Astrocyte (in vitro differentiated cells and primary cell): ENCODE results near the gene ARID4B. TPM values are rescaled to one million over a fixed set of nuclear protein-coding genes. Genes with fewer than 3 reads are reported as not detected.

Source experiments
- DNase-seq: peaks from one replicate; pipeline ENCODE4 v3.0.0-alpha.2; 2010; ENCODE audit warnings: low read depth
- FAIRE-seq: peaks from 2 replicates; lab custom pipeline; 2011; peaks lifted over from hg19 to GRCh38; lab: Jason Lieb, UNC
- H2AFZ ChIP-seq: 2 replicates; pipeline ENCODE4 v1.6.0; 2012; ENCODE audit warnings: low read depth, low read length, inconsistent platforms
- H3K27ac ChIP-seq: 2 replicates; pipeline ENCODE4 v1.5.1; 2011; ENCODE audit warnings: low read depth, low read length, inconsistent platforms
- H3K27me3 ChIP-seq: 2 replicates; pipeline ENCODE4 v1.6.0; 2011; ENCODE audit warnings: low read length, inconsistent platforms; ENCODE audit not compliant: insufficient read depth
- H3K36me3 ChIP-seq: 2 replicates; pipeline ENCODE4 v1.5.1; 2011; ENCODE audit warnings: low read length, inconsistent platforms; ENCODE audit not compliant: insufficient read depth
- H3K4me1 ChIP-seq: 2 replicates; pipeline ENCODE4 v1.5.1; 2011; ENCODE audit warnings: low read length, inconsistent platforms; ENCODE audit not compliant: insufficient read depth
- H3K4me2 ChIP-seq: 2 replicates; pipeline ENCODE4 v1.6.0; 2012; ENCODE audit warnings: low read length, inconsistent platforms
- H3K4me3 ChIP-seq: 2 replicates; pipeline ENCODE4 v1.5.1; 2011; ENCODE audit warnings: low read depth, mild to moderate bottlenecking, low read length, inconsistent platforms; ENCODE audit not compliant: insufficient read depth
- H3K79me2 ChIP-seq: 2 replicates; pipeline ENCODE4 v1.6.0; 2012; ENCODE audit warnings: mild to moderate bottlenecking, low read length, inconsistent platforms; ENCODE audit not compliant: insufficient read depth
- H3K9ac ChIP-seq: 2 replicates; pipeline ENCODE4 v1.6.0; 2012; ENCODE audit warnings: mild to moderate bottlenecking, low read length, inconsistent platforms
- H3K9me3 ChIP-seq: 2 replicates; pipeline ENCODE4 v1.5.1; 2012; ENCODE audit warnings: low read depth, mild to moderate bottlenecking, low read length, inconsistent platforms; ENCODE audit not compliant: insufficient read depth
- H4K20me1 ChIP-seq: 2 replicates; pipeline ENCODE4 v1.6.0; 2012; ENCODE audit warnings: low read length, inconsistent platforms; ENCODE audit not compliant: insufficient read depth
- H3K27ac Mint-ChIP-seq: one replicate; pipeline ENCODE4 v1.8.0; 2021; ENCODE audit warnings: mild to moderate bottlenecking, mixed read lengths; ENCODE audit not compliant: unreplicated experiment
- H3K27me3 Mint-ChIP-seq: one replicate; pipeline ENCODE4 v1.8.0; 2021; ENCODE audit warnings: low read depth, mixed read lengths; ENCODE audit not compliant: unreplicated experiment
- H3K36me3 Mint-ChIP-seq: one replicate; pipeline ENCODE4 v1.8.0; 2021; ENCODE audit warnings: low read depth, mixed read lengths; ENCODE audit not compliant: unreplicated experiment
- H3K4me1 Mint-ChIP-seq: one replicate; pipeline ENCODE4 v1.8.0; 2021; ENCODE audit warnings: low read depth, mixed read lengths; ENCODE audit not compliant: unreplicated experiment
- H3K4me3 Mint-ChIP-seq: one replicate; pipeline ENCODE4 v1.8.0; 2021; ENCODE audit warnings: mild to moderate bottlenecking, moderate library complexity, mixed read lengths; ENCODE audit not compliant: unreplicated experiment
- H3K9me3 Mint-ChIP-seq: one replicate; pipeline ENCODE4 v1.8.0; 2021; ENCODE audit warnings: mild to moderate bottlenecking, mixed read lengths; ENCODE audit not compliant: unreplicated experiment
- CTCF ChIP-seq: IDR thresholded peaks from 2 replicates; pipeline ENCODE4 v1.5.1; 2011; ENCODE audit warnings: low read depth, mild to moderate bottlenecking, inconsistent platforms, low read length, moderate library complexity; ENCODE audit not compliant: insufficient read depth
- EZH2 ChIP-seq: IDR thresholded peaks from 2 replicates; pipeline ENCODE4 v1.6.1; 2012; ENCODE audit warnings: mild to moderate bottlenecking, low read length, inconsistent platforms; ENCODE audit not compliant: insufficient read depth
- microRNA-seq: library from miRNA; unstranded; fragments of <30 nt; microRNA quantifications from one replicate; pipeline ENCODE4 v1.2.0, GENCODE V29; 2020
- total RNA-seq: library from RNA; stranded (reverse); gene quantifications from 2 replicates; pipeline ENCODE4 v1.2.1, GENCODE V29; 2021

The ARID4B gene
- total RNA-seq, 1 donor from 2014 or later: 38.6 TPM

GRCh38 chr1:235122348-235122747, 205.6 kb downstream of the ARID4B start:
- peak overlapping the region; percentile 10 for H3K9ac ChIP-seq
- no peak overlapping the region for H3K4me3 ChIP-seq
- DNase-seq (no peak), FAIRE-seq (no peak)
- H3K4me3 Mint-ChIP-seq: no peak overlapping the region
- H3K4me2 ChIP-seq: peak overlapping the region; percentile 16
- peaks cover 99% of the 10 kb centered on the region for H3K79me2 ChIP-seq
- H3K4me1 Mint-ChIP-seq: peaks cover 18% of the 10 kb centered on the region
- H3K27me3 ChIP-seq: no peaks in the 10 kb centered on the region
- H3K36me3 ChIP-seq: peaks cover 32% of the 10 kb centered on the region
- H3K4me1 ChIP-seq: peaks cover 6% of the 10 kb centered on the region
- H3K9me3 Mint-ChIP-seq: no peaks in the 10 kb centered on the region
- peaks cover 97% of the 10 kb centered on the region for H4K20me1 ChIP-seq
- TF ChIP-seq EZH2 (no peak), CTCF (no peak)
- H3K36me3 Mint-ChIP-seq: peaks cover 9% of the 10 kb centered on the region
- no peak overlapping the region for H2AFZ ChIP-seq
- H3K27ac Mint-ChIP-seq: no peak overlapping the region
- H3K27ac ChIP-seq: no peak overlapping the region
- H3K27me3 Mint-ChIP-seq: no peaks in the 10 kb centered on the region
- H3K9me3 ChIP-seq: no peaks in the 10 kb centered on the region

Small RNA genes lying within 50 kb of the gene (microRNA-seq; reads per million reads assigned to microRNA genes)
- 0.82 reads per million for gene MIR4753

Other genes with a start within 250 kb of the ARID4B start
- gene TOMM20, start 199.3 kb downstream of the ARID4B start, total RNA-seq: 136 and 143 TPM in 2 replicates
- gene RBM34, start 166.9 kb downstream of the ARID4B start, total RNA-seq: 102 and 129 TPM in 2 replicates
- gene GGPS1, start 391 bp upstream of the ARID4B start, total RNA-seq: 34.8 and 39.1 TPM in 2 replicates
- gene TBCE, start 39.2 kb upstream of the ARID4B start, total RNA-seq: 28.3 and 36.3 TPM in 2 replicates
- 38.1 and 40.5 TPM in 2 replicates for gene B3GALNT2, start 176.3 kb upstream of the ARID4B start, total RNA-seq